Activated T-helper 2 cell treated with anti-CD3 and anti-CD28 coated beads, Interferon-gamma antibody, Interleukin-2, Interleukin-4, amounts not matched to agents 10 μg/mL and 5 μg/mL and 100 μg/mL, durations not matched to agents 14 hours and 24 hours and 36 hours (primary cell): ENCODE data around the gene RCBTB1. TPM values are rescaled to one million over a fixed set of nuclear protein-coding genes. Genes with fewer than 3 reads are reported as not detected.

Experiments
- total RNA-seq: library from RNA; stranded (reverse); gene quantifications from 2 replicates; pipeline ENCODE4 v1.2.3, GENCODE V29; 2022

The RCBTB1 gene
- total RNA-seq, 1 donor from 2014 or later: 13.5 TPM

Other genes with a start within 250 kb of the RCBTB1 start
- 4.0 and 5.8 TPM in 2 replicates for gene CAB39L, start 141.5 kb downstream of the RCBTB1 start, total RNA-seq
- 10.8 and 11.0 TPM in 2 replicates for gene SETDB2, start 141.3 kb downstream of the RCBTB1 start, total RNA-seq
- 47.9 and 52.9 TPM in 2 replicates for gene PHF11, start 89.6 kb downstream of the RCBTB1 start, total RNA-seq
- 0.89 and 1.0 TPM in 2 replicates for gene ARL11, start 42.9 kb upstream of the RCBTB1 start, total RNA-seq
- gene EBPL, start 105.9 kb upstream of the RCBTB1 start, total RNA-seq: 42.7 and 47.5 TPM in 2 replicates
- gene KPNA3, start 207.1 kb upstream of the RCBTB1 start, total RNA-seq: 46.1 and 49.0 TPM in 2 replicates